Measurements from ENCODE around the gene PLEKHH3.

Gene PLEKHH3

DNA sequence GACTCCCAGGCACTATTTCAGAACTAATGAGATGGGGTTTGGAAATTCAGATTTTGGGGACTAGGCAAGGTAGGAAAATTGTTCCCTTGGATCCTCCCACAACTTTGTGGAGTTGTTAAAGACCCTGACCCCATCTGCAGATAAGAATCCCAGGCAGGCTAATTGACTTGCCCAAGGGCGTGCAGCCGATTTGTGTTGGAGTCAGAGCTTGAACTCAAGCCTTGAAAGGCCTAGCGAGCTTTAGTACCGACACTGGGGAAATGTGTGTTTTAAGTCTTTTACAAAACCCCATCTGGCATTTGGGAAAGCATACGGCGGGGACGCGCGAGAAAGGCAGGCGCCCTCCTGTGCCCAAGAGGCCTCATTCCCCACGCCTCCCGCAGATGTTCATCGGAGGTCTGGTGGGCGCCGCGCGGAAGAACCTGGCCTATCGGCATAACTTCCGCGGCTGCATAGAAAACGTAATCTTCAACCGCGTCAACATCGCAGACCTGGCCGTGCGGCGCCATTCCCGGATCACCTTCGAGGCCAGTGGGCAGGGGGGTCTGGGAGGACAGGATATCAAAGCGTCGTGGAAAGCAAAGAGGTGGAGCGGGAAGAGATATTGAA, 9.8 kb upstream of the PLEKHH3 start:
- no peak for DNase-seq

DNA sequence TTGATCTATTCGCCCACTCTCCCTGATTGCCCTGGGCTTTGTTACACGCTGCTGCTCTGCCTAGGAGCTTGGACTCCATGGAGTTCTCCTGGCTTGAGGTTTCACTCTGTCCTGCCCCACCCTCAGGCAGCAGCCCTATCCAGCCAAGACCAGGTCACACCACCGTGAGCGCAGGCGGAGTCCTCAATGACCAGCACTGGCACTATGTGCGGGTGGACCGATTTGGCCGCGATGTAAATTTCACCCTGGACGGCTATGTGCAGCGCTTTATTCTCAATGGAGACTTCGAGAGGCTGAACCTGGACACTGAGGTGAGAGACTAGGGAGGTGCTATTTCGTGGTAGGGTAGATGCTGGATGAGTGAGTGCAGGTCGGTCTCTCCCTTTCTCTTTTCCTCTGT, 9.0 kb upstream of the PLEKHH3 start:
- no peak for DNase-seq

DNA sequence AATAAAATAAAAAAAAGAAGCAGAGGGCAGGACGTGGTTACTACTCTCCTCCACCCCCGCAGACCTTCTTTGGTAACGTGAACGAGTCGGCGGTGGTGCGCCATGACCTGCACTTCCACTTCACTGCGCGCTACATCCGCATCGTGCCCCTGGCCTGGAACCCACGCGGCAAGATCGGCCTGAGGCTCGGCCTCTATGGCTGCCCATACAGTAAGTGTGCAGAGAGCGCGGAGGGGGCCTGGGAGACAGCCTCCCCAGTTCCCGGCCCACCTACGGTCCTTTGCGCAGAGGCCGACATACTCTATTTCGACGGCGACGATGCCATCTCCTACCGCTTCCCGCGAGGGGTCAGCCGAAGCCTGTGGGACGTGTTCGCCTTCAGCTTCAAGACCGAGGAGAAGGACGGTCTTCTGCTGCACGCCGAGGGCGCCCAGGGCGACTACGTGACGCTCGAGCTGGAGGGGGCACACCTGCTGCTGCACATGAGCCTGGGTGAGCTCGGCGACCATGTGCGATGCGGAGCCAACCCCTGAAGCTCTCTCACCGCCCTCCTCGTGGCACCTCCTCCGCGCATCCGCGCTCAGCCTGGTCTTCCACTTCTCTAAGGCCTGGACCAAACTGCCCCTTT, 8.2 kb upstream of the PLEKHH3 start:
- DNase-seq: no peak

DNA sequence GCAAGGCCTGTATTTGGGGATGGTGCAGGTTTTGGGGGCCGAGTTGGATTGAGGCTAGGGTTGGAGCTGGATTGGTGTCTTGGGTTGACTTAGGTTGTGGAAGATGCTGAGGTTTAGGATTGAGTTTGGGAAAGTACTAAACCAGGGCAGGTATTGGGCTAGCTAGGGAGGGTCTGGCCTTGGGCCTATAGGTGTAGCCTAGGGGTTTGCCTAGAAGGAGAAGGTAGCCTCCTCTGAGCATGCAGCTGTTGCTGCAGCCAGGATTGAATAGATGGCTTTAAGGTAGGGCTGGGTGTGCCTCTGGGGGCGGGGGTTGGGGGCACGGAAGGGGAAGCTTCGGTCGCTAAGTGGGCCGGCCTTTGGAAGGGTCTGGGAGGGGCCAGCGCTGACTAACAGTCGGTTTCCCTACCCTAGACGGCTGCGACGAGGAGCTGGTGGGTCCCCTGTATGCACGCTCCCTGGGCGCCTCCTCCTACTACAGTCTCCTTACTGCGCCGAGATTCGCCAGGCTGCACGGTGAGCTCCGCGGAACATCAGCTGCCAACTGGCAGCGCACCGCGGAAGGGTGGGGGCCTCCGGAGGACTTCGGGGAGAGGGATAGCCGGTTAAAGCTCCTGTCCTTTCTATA, 6.7 kb upstream of the PLEKHH3 start:
- DNase-seq: no peak

DNA sequence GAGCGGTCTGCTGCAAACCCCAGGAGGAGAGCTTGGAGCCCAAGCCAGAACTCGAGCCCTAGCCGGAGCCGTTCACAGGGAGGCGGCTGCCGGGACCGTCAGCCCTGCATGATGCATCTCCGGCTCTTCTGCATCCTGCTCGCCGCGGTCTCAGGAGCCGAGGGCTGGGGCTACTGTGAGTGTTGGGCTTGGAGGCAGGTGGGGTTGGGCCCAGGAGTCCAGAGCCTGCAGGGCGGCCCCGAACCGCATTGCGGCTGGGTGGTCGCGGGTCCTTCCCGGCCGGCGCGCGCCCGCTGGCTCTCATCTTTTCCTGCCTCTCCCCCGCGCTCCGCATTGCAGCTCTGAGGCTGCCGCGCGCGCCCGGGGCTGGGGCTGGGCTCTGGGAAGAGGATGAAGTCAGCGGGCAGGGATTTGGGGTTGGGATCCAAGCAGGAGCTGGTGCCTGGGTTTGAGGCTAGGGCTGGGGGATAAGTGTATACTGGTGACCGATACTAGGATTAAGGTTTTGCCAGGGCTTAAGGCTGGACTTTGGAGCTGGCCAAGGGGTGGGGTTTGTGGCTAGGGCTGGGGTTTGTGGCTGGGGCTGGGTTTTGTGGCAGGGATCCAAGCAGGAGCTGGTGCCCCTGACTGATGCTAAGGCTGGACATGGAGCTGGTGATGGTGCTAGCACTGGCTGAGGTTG, 6.1 kb upstream of the PLEKHH3 start:
- no peak for DNase-seq

DNA sequence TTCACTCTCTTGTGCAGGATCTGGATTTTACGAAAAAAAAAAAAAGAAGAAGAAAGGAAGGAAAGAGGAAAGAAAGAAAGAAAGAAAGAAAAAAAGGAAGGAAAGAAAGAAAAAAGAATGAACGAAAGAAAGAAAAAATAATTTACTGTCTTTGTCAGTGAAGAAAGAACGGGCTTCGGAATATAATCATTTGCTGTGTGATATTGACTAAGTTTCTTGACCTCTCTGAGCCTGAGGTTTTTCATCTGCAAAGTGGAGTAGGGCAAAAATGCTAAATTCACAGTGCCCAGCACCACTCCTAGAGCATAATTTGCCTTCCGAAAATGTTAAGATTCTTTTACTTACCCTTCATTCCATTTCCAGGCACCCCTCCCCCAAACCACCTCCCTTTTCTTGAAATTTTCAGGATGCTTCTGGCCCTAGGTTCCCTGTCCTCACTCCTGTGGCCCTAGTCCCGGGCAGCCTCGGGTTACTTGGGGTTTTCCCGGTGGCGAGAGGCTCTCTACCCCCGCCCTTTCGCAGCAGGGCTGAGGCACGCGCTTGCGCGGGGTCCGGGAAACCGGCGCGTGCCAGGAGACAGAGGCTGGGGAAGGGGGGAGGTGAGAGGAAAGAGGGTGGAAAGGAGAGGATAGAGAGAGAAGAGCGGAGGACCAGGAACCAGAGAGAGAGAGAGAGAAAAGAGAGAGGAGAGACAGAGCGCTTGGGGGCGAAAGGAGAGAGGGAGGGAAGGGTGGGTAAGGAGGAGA, 5.4 kb upstream of the PLEKHH3 start, which contains the start of gene CNTNAP1:
TSS of gene CNTNAP1 (plus strand) at position 556 of the 746 bp plus-strand sequence. CDS start 299 bp downstream, outside the sequence.
- peak; percentile 39 for DNase-seq

DNA sequence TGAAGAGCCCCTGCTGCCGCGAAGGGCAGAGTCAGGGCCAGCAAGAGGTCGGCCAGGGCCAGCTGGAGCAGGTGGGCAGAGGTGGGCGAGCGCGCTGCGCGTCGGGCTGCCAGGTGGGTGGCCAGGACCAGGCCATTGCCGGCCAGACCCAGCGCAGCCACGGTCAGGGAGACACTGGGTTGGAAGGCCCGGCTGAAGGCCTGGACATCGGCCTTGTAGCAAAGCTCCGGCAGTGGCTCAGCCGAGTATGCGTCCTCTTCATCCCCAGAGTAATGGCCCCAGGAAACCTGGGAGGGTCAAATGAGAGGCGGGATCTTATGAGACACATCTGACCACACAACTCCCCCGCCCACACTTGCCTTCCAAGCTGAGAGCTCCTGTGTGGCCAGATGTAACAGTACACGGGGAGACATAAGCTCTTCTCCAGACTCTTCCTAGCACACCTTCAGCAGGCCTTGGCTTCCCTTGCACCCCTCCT, 3.6 kb upstream of the PLEKHH3 start:
- DNase-seq: no peak

DNA sequence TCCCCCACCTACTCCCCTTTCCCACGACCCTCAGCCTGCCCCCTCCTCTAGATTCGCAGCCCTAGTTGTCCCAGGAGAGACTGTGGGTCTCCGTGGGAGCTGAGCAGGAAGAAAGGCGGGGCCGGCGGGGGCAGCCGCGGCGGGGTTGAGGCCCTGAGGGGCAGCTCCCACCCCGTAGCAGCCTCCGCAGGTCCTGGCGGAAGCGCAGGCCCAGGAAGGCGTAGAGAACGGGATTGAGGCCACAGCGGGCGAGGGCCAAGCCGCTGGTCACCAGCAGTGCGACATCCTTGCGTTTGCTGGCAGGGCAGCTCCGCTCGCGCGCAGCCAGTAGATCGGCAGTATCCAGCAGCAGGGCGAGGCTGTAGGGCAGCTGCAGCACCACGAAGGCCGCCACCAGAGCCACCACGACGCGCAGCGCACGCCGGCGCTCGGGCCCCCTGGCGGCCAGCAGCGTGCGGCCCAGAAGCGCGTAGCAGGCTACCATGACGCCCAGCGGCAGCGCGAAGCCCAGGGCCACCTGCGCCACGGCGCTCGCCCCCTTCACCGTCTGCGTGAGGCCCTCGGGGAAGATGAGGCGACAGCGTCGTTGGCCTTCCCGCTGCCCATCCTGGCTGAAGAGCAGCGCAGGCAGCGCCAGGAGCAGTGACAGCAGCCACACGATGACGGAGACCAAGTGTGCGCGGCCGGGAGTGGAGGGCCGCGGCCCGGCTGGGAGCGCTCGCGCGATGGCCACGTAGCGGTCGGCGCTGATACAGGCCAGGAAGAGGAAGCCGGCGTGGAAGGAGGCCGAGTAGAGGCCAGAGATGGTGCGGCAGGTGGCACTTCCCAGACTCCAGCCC, 2.9 kb upstream of the PLEKHH3 start:
- DNase-seq: peak; percentile 75

DNA sequence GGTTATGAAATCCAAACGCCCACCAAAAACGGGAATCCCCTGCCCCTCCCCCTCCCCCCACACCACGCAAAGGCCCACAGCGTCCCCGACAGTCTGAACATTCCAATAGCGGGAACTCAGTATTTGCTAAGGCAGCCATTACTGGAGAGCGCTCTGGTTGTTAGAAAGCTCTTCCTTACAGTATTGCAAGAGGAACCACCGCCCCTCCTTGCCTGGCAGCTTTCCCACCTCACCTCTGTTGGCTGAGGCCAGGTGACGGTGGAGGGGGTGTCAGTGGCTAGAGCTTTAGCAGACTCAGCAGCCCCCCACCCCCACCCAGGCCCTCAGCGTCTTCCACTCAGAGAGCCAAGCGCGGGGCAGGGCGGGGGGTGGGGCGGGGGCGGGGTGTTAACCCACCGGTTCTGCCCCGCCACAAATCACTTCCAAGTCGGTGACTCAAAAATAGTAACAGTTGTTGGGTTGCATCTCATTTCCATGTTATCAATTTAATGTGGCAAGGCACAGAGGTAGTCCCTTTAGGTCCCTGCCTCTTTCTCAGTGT, 2.2 kb upstream of the PLEKHH3 start:
- DNase-seq: peak; percentile 81

DNA sequence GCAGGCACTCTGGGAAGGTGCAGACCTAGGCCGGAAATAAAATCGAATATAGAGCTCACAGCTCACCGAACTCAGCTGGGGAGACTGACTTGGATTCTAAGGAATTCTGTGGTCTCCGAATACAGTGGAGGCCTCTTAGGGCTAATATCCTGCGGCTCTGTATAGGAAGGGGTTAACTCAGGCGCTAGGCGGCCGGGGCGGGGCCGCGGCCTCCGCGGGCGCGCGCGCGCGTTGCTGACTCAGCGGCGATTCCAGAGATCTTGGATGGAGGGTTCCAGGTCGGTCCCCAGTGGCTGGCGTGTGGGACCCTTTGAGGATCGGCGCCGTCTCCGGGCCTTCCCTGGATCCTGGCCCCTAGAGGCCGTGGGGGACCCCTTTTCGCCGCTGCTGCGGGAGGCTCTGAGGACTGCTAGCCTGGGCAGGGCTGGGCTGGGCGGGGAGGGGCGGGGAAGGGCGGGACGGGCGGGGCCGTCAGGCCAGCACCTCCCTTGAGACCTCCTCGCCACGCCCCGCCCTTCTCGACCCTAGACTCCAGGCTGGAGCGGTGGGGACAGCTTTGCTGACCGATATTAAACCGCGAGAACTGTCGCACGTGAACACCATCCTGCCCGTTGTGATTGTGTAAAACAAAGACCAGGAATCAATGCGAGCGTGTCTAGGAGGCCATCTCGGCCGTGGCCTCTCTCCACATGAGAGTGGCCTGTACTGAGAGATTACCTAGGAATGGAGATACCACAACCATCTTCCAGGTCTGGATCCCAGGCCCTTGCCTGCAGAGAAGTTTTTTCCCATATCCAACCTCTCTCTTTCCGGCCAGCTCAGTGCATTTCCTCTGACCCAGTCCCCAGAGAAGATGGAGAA, 1.4 kb upstream of the PLEKHH3 start:
- DNase-seq: peak; percentile 91

DNA sequence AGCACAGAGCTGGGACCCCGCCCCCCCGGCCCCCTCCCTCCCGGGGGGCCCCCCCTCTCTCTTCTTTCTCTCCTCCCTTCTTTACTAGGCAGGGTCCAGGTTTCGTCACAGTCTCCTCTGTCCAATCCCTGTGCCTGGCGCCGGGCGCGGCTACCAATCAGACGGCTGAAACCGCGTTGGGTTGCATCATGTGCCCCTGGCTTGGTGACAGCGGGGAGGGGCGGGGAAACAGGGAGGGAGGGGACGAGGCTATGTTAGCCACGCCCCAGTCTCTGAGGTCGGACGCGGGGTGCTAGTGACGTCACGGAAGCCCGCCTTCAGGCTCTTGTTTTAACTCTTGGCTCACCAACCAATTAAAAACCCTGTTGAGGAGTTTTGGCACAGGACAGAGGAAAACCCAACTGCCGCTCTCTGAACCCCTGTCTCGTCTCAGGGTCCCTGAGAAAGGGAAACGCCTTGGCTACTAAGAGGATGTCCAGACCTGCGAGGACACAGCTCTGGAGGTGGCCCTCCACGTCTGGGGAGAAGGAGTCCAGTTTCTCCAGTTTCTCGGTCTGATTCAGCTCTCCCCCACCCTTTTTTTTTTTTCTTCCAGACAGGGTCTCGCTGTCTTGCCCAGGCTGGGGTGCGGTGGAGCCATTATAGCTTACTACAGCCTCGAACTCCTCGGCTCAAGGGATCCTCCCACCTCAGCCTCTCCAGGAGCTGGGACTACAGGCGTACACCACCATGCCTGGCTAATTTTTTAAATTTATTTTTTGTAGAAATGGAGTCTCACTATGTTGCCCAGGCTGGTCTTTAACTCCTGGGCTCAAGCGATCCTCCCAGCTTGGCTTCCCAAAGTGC, 441 bp upstream of the PLEKHH3 start:
- DNase-seq: peak; percentile 99

DNA sequence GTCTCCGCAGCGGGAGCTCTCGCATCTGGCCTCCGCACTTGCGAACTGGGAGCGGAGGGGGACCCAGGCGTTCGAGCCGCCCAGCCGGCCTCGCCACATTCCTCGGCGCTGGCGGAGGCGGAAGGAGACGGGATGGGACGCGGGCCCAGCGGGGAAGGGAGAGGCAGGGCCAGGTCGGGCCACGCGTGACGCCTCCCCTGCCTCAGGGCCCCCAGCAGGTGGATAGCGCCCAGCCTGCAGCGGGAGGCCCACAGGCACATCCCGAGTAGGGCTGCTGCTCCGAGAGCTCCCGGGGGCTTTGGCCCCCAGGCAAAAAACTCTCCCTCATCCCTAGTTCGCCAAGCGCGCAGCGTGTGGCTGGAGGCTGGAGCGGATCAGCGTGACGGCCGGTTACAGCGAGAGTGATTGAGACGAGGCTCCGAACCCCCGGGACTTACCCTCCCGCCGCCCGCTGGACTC, 800 bp downstream of the PLEKHH3 start:
- DNase-seq: peak; percentile 55

DNA sequence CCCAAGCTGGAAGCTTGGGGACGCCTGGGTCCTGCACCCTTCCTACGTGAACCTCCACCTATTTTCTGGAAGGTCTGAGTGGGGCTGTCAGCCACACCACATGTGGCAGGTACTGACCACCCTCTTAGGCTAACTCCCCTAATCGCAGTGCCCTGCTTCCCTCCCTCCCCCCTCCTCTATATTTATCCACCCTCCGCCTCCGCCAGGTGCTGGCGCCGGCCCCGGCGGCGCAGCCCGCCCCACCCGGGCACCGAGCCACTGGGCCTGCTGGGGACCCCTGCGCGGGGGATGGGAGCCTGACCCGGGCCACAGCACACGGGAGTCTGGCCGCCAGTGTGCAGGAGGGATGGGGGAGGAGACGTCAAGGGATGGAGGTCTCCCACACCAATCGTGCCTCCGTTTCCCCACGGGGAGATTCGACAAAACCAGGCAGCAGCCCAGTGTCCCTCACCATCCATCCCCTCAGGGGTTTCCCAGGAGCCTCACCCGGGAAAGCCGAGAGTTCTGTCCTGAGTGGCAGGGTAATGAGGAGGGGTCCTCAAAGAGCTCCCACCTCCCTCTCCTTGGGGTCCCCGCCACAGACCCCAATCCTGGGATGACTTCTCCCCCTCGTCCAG, 1.3 kb downstream of the PLEKHH3 start:
- DNase-seq: peak; percentile 78

DNA sequence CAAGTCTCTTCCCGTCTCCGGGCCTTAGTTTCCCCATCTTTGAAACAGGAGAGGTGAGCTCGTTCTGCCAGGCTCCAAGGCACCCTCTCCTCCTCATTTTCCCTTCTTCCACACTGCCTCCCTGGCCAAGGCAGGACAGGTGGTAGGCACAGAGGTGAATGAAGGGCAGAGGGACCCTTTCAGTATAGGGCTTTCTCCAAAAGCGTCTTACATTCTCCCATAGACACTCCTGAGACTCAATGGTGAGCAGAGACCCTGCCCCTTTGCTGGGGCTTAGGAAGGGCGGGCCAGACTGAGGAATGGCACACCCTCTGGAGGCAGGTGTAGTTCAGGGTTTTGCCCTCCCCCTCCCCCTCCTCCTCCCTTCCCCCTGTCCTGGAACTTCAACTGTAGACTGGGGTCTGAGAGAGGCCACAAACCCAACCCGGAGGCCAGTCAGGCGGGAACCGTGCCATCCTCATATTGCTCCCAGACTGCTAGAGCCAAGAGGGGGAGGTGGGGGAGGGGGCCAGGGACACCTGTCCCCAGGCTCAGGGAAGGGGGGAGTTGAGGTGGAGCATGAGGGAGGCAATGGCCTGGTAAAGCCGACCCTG, 1.9 kb downstream of the PLEKHH3 start:
- peak; percentile 78 for DNase-seq

DNA sequence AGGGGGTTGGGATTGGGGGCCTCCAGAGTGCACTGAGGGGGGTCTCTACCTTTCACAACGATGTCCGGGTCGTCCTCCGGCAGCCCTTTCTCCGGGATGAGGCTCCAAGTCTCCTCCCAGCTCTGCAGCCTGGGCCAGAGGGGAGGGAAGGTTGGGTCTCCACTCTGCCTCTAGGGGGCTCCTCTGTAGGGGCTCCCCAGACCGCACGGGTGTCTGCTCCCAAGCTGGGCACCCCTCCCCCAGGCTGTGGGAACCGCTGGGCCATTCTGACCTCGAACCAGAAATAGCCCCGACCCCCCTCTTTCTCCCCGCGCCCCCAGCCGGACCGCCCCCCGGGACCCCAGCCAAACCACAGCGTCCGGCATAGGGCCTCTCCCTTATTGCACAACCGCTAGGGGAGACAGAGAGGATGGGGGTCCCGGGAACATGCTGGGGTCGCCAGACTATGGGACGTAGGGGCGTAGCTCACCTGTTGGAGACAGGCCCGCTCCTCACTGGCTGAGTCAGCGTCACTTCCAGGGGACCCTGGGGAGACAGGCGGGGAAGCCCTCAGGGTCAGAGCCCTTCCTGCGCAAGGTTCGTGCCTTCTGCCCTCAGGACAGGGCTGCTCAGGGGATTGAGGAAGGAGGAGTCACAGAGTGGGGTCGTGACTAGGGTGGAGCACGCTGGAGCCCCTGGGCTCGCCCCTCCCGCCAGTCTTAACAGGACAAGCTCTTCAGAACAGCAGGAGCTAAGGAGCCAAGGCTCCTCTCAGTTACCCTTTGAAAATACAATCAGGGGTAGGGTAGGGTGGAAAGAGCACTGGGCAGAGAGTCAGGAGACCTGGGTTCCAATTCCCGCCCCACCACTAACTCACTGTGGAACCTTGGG, 2.7 kb downstream of the PLEKHH3 start:
- peak; percentile 9 for DNase-seq

DNA sequence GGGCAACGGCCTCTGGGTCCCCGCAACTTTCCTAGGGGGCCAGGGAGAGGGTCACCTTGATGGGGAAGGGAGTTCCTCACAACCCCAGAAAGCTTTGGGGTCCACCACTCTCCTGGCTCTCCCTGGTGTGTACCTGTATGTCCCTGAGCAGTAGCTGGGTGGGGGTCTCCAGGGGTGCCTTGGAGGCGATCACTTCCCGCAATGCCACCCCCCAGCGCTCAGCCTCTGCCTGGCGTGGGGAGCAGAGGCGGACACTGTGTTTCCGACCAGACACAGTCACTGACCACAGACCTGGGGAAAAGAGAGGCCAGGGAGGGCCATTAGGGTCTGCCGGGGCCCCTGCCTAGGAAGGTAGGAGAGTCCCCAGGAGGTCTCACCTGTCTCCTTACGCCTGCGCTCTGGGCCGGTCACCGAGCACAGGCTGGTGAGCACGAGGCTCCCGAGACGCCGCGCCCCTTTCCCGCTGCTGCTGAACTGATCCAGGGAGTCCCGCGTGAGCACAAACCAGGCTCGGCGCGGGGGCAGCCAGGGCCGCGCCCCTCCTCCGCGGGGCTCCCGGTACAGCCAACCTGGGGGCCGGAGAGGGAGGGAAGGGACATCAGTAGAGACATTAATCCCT, 3.4 kb downstream of the PLEKHH3 start:
- DNase-seq: no peak

DNA sequence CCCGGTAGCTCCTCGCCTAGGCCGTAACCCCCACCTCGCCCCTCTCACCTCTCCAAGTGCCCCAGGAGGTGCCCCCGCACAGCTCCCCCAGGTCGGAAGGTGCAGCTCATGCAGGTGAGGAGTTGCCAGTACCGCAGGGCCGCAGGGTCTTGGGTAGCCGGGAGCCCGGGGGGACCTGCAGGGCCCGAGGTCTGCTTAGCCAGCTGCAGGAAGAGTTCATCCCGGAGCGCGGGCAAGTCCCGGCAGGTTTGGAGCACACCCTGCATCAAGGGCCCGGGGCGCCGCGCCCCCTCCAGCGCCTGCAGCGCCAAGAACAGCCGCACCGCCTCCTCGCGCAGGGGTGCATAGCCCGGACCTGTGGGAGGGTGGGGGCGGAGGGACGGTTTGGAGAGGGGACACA, 4.8 kb downstream of the PLEKHH3 start:
- DNase-seq: peak; percentile 76

Data from COR-L47 (cell line).